HL-60/S4 treated with retinoic acid at 250 ng/mL for 4 days and 3 days (cell line): Measurements from ENCODE around the gene IGF2BP1.
"Not testable (repeated sequence)": the region's sequence is repeated elsewhere in the genome, so short reads cannot be mapped to it uniquely, and the experiment has no call there.

Experiments used
- in situ Hi-C: fragments of 300-500 bp; cut with MboI; formaldehyde crosslinking; loops from 2 replicates; pipeline ENCODE4 v1.7.0; 2022; ENCODE audit warnings: low sequenced_read_pairs

IGF2BP1 gene

DNA sequence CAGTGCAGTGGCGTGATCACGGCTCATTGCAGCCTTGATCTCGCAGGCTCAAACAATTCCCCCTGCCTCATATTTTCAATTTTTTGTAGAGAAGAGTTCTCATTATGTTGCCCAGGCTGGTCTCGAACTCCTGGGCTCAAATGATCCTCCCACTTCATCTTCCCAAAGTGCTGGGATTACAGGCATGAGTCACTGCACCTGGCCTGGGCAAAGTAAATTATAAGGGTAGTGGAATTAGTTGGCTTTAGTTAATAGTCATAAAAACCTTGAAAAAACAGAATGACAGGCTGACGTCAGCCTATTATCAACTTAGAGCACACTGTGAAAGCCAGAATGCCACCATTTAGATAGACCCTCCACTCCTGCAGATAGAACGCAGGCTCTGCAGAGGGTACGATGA, 91.9 kb downstream of the IGF2BP1 start:
- in situ Hi-C loops: no loop called here

DNA sequence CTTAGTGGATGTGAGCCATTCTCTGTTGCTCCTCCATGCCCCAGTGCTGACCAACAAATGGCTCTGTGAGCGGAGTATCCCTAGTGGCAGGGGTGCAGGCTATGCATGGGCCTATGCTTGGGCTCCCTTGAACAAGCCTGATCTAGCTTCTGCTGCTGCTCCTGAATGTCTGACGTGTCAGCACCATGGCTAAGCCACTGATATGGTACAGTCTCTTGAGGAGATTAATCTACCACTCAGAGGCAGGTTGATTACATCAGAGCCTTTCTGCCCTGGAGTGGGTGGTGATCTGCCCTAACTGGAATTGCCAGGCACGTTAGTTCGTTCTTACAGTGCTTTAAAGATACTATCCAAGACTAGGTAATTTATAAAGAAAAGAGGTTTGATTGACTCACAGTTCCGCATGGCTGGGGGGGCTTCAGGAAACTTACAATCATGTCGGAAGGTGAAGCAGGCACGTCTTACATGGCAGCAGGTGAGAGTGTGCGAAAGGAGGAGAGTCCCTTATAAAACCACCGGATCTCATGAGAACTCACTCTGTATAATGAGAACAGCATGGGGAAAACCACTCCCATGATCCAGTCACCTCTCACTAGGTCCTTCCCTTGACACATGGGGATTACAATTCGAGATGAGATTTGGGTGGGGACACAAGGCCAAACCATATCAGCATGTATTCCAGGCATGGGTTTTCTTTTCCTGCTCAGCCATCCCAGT, 93.9 kb downstream of the IGF2BP1 start:
- in situ Hi-C loops: no loop called here

DNA sequence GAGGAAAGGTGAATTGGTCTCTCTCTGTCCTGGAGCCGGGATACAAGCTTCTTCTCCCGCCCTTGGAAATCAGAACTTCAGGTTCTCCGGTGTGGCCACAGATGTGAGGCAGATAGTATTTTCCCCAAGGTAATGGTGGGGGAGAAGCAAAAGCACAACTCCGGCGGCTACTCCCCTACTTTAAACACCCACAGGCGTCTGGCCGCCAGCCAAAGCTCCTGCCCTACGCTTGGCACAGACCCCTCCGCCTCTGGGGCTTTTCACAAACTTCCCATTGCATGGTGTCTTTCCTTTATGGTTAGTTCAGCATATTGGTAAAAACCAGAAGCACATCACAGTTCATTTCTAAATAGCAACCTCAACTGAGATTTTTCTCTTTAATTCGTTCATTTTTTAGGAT, 95.9 kb downstream of the IGF2BP1 start:
- in situ Hi-C loops: no loop called here

DNA sequence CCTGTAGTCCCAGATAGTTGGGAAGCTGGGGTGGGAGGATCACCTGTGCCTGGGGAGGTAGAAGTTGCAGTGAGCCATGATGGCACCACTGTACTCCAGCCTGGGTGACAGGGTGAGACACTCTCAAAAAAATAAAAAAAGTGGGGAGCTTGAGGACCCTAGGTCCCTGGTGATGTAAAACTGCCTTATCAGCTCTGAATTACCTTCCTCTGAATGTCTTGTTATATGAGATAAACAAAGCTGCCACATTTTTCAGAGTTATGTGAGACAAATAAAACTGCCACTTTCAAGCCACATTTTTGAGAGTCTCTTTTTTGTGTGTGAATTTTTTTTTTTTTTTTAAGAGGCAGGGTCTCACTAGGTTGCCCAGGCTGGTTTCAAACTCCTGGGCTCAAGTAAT, 103.4 kb downstream of the IGF2BP1 start:
- in situ Hi-C loops: no loop called here

DNA sequence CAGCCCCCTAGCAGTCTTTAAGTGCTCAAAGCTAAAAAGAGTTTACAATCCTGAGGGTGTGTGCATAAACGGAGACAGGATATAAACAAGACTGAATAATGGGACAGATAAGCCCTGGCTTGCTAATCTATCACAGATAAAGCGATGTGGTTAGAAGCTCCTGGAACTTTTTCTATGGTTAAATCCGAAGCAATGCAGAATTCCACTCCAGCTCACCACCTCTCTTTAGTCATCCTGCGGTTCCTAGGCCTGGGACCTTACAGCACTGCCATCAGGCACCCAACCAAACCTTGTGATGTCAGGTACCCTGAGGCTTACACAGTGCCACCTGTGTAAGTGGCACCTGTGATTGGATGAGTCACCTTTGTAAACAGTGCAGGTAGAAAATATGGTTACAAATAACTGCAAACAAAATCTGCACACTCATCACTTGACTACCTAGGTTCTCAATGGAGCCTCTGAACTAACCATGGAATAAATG, 103.9 kb downstream of the IGF2BP1 start:
- in situ Hi-C loops: no loop called here

DNA sequence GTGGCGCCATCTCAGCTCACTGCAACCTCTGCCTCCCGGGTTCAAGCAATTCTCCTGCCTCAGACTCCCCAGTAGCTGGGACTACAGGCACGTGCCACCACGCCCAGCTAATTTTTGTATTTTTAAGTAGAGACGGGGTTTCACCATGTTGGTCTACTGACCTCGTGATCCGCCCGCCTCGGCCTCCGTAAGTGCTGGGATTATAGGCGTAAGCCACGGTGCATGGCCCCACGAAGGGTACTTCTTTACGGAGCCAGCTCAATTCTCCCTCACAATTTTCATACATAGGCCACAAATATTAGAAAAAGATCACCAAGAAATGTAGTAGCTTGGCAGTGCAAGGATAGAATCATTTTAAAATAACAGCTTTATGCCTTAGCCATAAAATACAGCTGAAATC, 106.2 kb downstream of the IGF2BP1 start:
- in situ Hi-C loops: not testable (repeated sequence)

DNA sequence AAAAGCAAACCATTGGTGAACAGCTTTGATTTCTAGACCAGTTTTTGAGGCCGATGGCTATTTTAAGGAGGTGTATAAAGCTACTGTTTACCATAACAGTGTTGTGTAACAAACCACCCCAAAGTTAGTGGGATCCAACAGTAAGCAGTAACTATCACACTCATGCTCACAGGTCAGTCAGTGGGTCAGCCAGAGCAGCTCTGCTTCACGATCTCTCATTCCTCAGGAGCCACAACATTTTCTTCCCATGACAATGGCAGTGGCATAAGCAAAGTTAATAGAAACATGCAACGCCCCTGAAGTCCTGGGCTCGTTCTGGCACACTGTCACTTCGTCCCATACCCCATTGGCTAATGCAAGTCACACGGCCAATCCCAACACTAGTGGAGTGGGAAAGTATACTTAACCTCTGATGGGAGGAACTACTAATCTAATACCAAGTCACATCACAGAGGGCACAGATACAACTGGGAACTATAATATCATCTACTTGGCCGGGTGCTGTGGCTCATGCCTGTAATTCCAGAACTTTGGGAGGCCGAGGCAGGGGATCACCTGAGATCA, 107.4 kb downstream of the IGF2BP1 start:
- in situ Hi-C loops: no loop called here
